Cardiac fibroblast (primary cell): ENCODE results near the gene FAM228A.
"Not testable (repeated sequence)": the region's sequence is repeated elsewhere in the genome, so short reads cannot be mapped to it uniquely, and the experiment has no call there.

Experiments used
- DNase-seq, 2 donors: peaks; one replicate each; pipeline versions ENCODE4 v3.0.0 to v3.0.0-alpha.2; 2010; ENCODE audit warnings: low read depth in 2 of 2
- H3K4me3 ChIP-seq, 2 donors: replicated peaks in 1 of 2; 1 replicate in 1 of 2; 2 replicates in 1 of 2; pipeline ENCODE4 v1.5.1; 2011; ENCODE audit warnings: low read depth in 2 of 2, low read length in 2 of 2, mild to moderate bottlenecking in 2 of 2, moderate library complexity in 1 of 2
- TF ChIP-seq, protein P1 (sequence below): IDR thresholded peaks from one replicate; pipeline ENCODE4 v1.5.1; 2011; ENCODE audit warnings: low read depth, mild to moderate bottlenecking, low read length, inconsistent platforms

FAM228A gene

DNA sequence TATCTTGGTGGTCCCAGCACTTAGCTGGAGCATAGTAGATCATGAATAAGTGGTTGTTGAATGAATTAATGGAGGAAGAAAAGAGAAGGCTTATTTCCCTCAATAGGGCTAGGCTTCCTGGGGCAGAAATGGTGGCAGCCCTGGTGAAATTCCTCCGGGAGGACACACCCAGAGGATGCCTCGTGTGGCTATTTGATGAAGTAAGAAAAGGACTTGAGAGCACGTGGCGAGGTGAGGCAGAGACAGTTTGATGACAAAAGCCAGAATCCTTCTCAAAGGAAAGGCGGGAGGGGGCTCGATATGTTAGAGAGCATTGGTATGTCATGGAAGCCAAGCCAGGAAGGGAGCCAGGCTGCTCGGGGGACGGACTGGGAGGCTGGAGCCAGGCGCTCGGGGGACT lies 14.7 kb downstream of the FAM228A start:
- DNase-seq, result no peak
- H3K4me3 ChIP-seq, result no peak overlapping the region
- TF ChIP-seq, protein P1, sequence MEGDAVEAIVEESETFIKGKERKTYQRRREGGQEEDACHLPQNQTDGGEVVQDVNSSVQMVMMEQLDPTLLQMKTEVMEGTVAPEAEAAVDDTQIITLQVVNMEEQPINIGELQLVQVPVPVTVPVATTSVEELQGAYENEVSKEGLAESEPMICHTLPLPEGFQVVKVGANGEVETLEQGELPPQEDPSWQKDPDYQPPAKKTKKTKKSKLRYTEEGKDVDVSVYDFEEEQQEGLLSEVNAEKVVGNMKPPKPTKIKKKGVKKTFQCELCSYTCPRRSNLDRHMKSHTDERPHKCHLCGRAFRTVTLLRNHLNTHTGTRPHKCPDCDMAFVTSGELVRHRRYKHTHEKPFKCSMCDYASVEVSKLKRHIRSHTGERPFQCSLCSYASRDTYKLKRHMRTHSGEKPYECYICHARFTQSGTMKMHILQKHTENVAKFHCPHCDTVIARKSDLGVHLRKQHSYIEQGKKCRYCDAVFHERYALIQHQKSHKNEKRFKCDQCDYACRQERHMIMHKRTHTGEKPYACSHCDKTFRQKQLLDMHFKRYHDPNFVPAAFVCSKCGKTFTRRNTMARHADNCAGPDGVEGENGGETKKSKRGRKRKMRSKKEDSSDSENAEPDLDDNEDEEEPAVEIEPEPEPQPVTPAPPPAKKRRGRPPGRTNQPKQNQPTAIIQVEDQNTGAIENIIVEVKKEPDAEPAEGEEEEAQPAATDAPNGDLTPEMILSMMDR, result no peak

DNA sequence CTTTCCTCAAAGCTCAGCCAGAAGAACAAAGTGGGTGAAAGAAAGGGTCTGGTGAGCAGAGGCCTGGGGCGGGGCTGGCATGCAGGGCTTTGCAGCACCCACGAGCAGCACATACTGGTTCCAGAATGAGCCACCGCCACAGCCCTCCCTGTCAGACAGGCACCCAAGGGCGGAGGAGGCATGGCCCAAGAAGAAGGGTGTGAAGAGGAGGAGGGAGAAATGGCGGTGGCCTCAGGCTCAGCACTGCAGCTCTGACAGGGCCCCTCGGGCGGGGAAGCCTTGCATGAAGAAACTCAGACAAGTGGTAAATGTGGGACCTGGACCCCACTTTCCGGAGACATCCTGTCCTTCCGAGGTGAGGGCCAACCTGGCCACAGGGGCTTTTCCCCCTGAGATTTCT lies 15.7 kb downstream of the FAM228A start:
- DNase-seq, result no peak
- TF ChIP-seq, protein P1, result no peak
- no peak overlapping the region for H3K4me3 ChIP-seq

GRCh38 chr2:24191156-24191555 lies 16.3 kb downstream of the FAM228A start:
- no peak for DNase-seq
- H3K4me3 ChIP-seq, result no peak overlapping the region
- TF ChIP-seq, protein P1, result no peak

GRCh38 chr2:24191848-24192247 lies 17.0 kb downstream of the FAM228A start:
- no peak for DNase-seq
- H3K4me3 ChIP-seq, result no peak overlapping the region
- TF ChIP-seq, protein P1, result no peak

DNA sequence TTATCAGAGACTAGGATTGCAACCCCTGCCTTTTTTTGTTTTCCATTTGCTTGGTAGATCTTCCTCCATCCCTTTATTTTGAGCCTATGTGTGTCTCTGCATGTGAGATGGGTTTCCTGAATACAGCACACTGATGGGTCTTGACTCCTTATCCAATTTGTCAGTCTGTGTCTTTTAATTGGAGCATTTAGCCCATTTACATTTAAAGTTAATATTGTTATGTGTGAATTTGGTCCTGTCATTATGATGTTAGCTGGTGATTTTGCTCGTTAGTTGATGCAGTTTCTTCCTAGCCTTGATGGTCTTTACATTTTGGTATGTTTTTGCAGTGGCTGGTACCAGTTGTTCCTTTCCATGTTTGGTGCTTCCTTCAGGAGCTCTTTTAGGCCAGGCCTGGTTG lies 22.4 kb downstream of the FAM228A start:
- not testable (repeated sequence) for DNase-seq, H3K4me3 ChIP-seq

- TF ChIP-seq, protein P1, result no peak
- H3K4me3 ChIP-seq, result no peak overlapping the region
- DNase-seq, result no peak
Measured at GRCh38 chr2:24199968-24200590, 25.2 kb downstream of the FAM228A start.

GRCh38 chr2:24200799-24201198 lies 25.9 kb downstream of the FAM228A start:
- no peak overlapping the region for H3K4me3 ChIP-seq
- TF ChIP-seq, protein P1, result no peak
- DNase-seq, result no peak
